MM.1S (cell line): ENCODE measurements around the gene KCNK18.

Source experiments
- DNase-seq: peaks from one replicate; pipeline ENCODE4 v3.0.0-alpha.2; 2015
- H2AFZ ChIP-seq: fragments of 300-600 bp; sonication (generic); 2 replicates; pipeline ENCODE4 v1.6.0; 2016; ENCODE audit warnings: antibody characterized with exemption, low read length
- H3F3A ChIP-seq: fragments of 300-600 bp; sonication (generic); 2 replicates; pipeline ENCODE4 v1.6.1; 2016; ENCODE audit warnings: mild to moderate bottlenecking, antibody characterized with exemption, low read length, moderate library complexity, mixed read lengths; ENCODE audit not compliant: insufficient read depth
- H3K27ac ChIP-seq: fragments of 300-600 bp; sonication (generic); 2 replicates; pipeline ENCODE4 v1.5.1; 2016; ENCODE audit warnings: mild to moderate bottlenecking, low read length
- H3K27me3 ChIP-seq: fragments of 300-600 bp; sonication (generic); replicated peaks from 2 replicates; pipeline ENCODE4 v1.6.0; 2016; ENCODE audit warnings: low read length; ENCODE audit not compliant: insufficient read depth
- H3K36me3 ChIP-seq: fragments of 300-600 bp; sonication (generic); replicated peaks from 2 replicates; pipeline ENCODE4 v1.6.1; 2016; ENCODE audit warnings: mild to moderate bottlenecking, low read length, mixed read lengths; ENCODE audit not compliant: insufficient read depth
- H3K4me1 ChIP-seq: fragments of 300-600 bp; sonication (generic); 2 replicates; pipeline ENCODE4 v1.6.1; 2016; ENCODE audit warnings: low read length, mixed read lengths
- H3K4me2 ChIP-seq: fragments of 300-600 bp; sonication (generic); 2 replicates; pipeline ENCODE4 v1.6.0; 2016; ENCODE audit warnings: low read depth, low read length
- H3K4me3 ChIP-seq: fragments of 300-600 bp; sonication (generic); 2 replicates; pipeline ENCODE4 v1.5.1; 2016; ENCODE audit warnings: low read length, mixed read lengths
- H3K79me2 ChIP-seq: fragments of 300-600 bp; sonication (generic); 2 replicates; pipeline ENCODE4 v1.6.1; 2016; ENCODE audit warnings: mixed run types, low read length, mixed read lengths
- H3K9ac ChIP-seq: fragments of 300-600 bp; sonication (generic); 2 replicates; pipeline ENCODE4 v1.6.1; 2016; ENCODE audit warnings: low read length, mixed read lengths
- H3K9me2 ChIP-seq: fragments of 300-600 bp; sonication (generic); replicated peaks from 2 replicates; pipeline ENCODE4 v1.6.1; 2016; ENCODE audit warnings: mild to moderate bottlenecking, low read length, mixed read lengths; ENCODE audit not compliant: insufficient read depth
- H3K9me3 ChIP-seq: fragments of 300-600 bp; sonication (generic); replicated peaks from 2 replicates; pipeline ENCODE4 v1.6.1; 2016; ENCODE audit warnings: mild to moderate bottlenecking, low read length, mixed read lengths; ENCODE audit not compliant: insufficient read depth
- H4K20me1 ChIP-seq: fragments of 300-600 bp; sonication (generic); 2 replicates; pipeline ENCODE4 v1.6.1; 2016; ENCODE audit warnings: mild to moderate bottlenecking, low read length, moderate library complexity, mixed read lengths; ENCODE audit not compliant: insufficient read depth
- CTCF ChIP-seq: fragments of 300-600 bp; sonication (generic); IDR thresholded peaks from 2 replicates; pipeline ENCODE4 v1.5.1; 2016; ENCODE audit warnings: antibody characterized with exemption, low read length, mixed read lengths
- EZH2 ChIP-seq: fragments of 300-600 bp; sonication (generic); optimal IDR thresholded peaks from 2 replicates; pipeline ENCODE3; 2017; ENCODE audit warnings: low read depth, mild to moderate bottlenecking, antibody characterized with exemption, low read length, mixed read lengths
- EZH2phosphoT487 ChIP-seq: fragments of 300-600 bp; sonication (generic); IDR thresholded peaks from 2 replicates; pipeline ENCODE4 v1.6.1; 2018; ENCODE audit warnings: antibody characterized with exemption, low read length

Gene KCNK18

GRCh38 chr10:117221156-117221711 is 23.9 kb downstream of the KCNK18 start:
- H3F3A ChIP-seq, result no peaks in the 10 kb centered on the region
- H3K9ac ChIP-seq, result no peak overlapping the region
- H3K27me3 ChIP-seq, result no peaks in the 10 kb centered on the region
- H4K20me1 ChIP-seq, result no peaks in the 10 kb centered on the region
- no peak for DNase-seq
- no peak overlapping the region for H2AFZ ChIP-seq
- no peaks in the 10 kb centered on the region for H3K36me3 ChIP-seq
- H3K79me2 ChIP-seq, result no peaks in the 10 kb centered on the region
- no peak for TF ChIP-seq CTCF
- no peak for TF ChIP-seq EZH2phosphoT487
- no peak for TF ChIP-seq EZH2
- H3K4me3 ChIP-seq, result no peak overlapping the region
- no peaks in the 10 kb centered on the region for H3K9me3 ChIP-seq
- H3K9me2 ChIP-seq, result no peaks in the 10 kb centered on the region
- H3K4me2 ChIP-seq, result no peak overlapping the region
- H3K4me1 ChIP-seq, result no peaks in the 10 kb centered on the region
- no peak overlapping the region for H3K27ac ChIP-seq

GRCh38 chr10:117222552-117222951 is 25.3 kb downstream of the KCNK18 start:
- Histone ChIP-seq H3K4me1 (no peaks in the 10 kb centered on the region), H4K20me1 (no peaks in the 10 kb centered on the region), H3K79me2 (no peaks in the 10 kb centered on the region), H3K4me2 (no peak overlapping the region), H3K27me3 (no peaks in the 10 kb centered on the region), H3K36me3 (no peaks in the 10 kb centered on the region), H3K4me3 (no peak overlapping the region), H3K9me3 (no peaks in the 10 kb centered on the region), H2AFZ (no peak overlapping the region), H3K9me2 (no peaks in the 10 kb centered on the region), H3F3A (no peaks in the 10 kb centered on the region), H3K9ac (no peak overlapping the region), H3K27ac (no peak overlapping the region)
- TF ChIP-seq CTCF (no peak), EZH2phosphoT487 (no peak), EZH2 (no peak)
- DNase-seq, result no peak

GRCh38 chr10:117222976-117223692 is 25.8 kb downstream of the KCNK18 start:
- H3K4me3 ChIP-seq, result no peak overlapping the region
- H3F3A ChIP-seq, result no peaks in the 10 kb centered on the region
- no peaks in the 10 kb centered on the region for H3K79me2 ChIP-seq
- no peak overlapping the region for H3K4me2 ChIP-seq
- H3K27me3 ChIP-seq, result no peaks in the 10 kb centered on the region
- no peaks in the 10 kb centered on the region for H3K9me3 ChIP-seq
- H4K20me1 ChIP-seq, result no peaks in the 10 kb centered on the region
- H3K9me2 ChIP-seq, result no peaks in the 10 kb centered on the region
- no peaks in the 10 kb centered on the region for H3K36me3 ChIP-seq
- no peak overlapping the region for H3K27ac ChIP-seq
- TF ChIP-seq CTCF (no peak), EZH2phosphoT487 (no peak)
- no peak for DNase-seq
- no peaks in the 10 kb centered on the region for H3K4me1 ChIP-seq
- H3K9ac ChIP-seq, result no peak overlapping the region
- no peak overlapping the region for H2AFZ ChIP-seq
